Fibroblast of villous mesenchyme (primary cell): ENCODE results near the gene NT5DC2. TPM values are rescaled to one million over a fixed set of nuclear protein-coding genes. Genes with fewer than 3 reads are reported as not detected.

Experiments
- DNase-seq: peaks from one replicate; pipeline ENCODE4 v3.0.0-alpha.2; 2010; ENCODE audit warnings: low read depth
- H3K4me3 ChIP-seq: 2 replicates; pipeline ENCODE4 v1.5.1; 2011; ENCODE audit warnings: low read depth, mild to moderate bottlenecking, low read length
- total RNA-seq: library from RNA; depleted of rRNA; stranded (reverse); fragments of >200 nt; gene quantifications from 2 replicates; pipeline ENCODE4 v1.2.3, GENCODE V29; 2012
- TF ChIP-seq, protein P1 (sequence below): IDR thresholded peaks from 2 replicates; pipeline ENCODE4 v1.5.1; 2012; ENCODE audit warnings: low read depth, mild to moderate bottlenecking, low read length; ENCODE audit not compliant: insufficient read depth

NT5DC2 gene
- total RNA-seq, 1 donor: 45.8 TPM

DNA sequence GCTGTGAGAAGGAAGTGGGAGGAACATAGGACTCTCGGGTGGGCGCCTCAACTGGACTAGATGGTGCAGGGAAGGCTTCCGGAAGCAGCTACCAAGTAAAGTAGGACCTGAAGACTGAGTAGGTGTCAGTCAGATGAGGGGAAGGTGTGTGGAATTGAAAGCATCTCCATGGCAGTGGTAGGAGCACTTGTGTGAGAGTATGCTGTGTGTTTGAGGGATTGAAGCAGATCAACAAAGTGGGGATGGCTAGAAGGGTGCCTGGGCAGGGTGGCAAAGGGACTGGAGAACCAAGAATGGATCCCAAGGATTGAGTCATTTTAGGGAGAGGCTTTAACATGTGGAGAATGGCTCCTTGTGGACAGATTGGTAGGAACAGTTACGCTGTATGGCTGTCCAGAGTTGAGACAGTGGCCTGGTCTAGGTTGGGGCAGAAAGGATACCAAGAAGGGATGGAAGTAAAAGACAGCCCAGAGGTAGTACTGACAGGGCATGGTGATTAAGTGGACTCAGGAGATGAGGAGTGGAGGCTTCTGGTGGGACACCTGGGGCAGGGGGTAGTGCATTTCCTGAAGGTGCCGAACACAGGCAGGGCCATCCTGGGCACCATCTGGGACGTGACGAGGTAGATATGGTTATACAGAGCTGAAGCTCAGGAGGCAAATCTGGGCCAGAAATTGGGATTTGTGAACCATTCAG, 4.2 kb upstream of the NT5DC2 start:
- TF ChIP-seq, protein P1, sequence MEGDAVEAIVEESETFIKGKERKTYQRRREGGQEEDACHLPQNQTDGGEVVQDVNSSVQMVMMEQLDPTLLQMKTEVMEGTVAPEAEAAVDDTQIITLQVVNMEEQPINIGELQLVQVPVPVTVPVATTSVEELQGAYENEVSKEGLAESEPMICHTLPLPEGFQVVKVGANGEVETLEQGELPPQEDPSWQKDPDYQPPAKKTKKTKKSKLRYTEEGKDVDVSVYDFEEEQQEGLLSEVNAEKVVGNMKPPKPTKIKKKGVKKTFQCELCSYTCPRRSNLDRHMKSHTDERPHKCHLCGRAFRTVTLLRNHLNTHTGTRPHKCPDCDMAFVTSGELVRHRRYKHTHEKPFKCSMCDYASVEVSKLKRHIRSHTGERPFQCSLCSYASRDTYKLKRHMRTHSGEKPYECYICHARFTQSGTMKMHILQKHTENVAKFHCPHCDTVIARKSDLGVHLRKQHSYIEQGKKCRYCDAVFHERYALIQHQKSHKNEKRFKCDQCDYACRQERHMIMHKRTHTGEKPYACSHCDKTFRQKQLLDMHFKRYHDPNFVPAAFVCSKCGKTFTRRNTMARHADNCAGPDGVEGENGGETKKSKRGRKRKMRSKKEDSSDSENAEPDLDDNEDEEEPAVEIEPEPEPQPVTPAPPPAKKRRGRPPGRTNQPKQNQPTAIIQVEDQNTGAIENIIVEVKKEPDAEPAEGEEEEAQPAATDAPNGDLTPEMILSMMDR: no peak
- no peak for DNase-seq
- peak overlapping the region; percentile 83 for H3K4me3 ChIP-seq

DNA sequence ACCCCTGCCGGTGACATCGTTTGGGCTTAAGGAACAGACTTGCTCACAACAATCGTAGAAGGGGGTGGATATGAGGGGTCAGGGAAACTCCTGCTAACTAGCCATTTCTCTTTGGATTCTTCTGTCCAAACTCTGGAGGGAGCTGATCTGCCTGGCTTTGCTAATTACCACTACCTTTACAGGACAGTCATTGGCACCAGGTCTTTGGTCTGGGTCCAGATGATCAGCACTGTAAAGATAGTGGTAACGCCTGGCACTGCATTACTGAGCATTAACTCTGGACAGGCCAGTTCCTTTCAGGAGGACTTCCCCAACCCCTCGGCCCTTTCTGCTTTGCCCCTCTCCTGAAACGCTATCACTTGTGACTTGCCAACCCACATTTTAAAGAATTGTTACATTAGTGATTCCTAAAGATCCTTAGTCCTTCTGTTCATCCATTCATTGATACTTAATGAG, 3.5 kb upstream of the NT5DC2 start:
- H3K4me3 ChIP-seq: peak overlapping the region; percentile 83
- DNase-seq: no peak
- TF ChIP-seq, protein P1: no peak

DNA sequence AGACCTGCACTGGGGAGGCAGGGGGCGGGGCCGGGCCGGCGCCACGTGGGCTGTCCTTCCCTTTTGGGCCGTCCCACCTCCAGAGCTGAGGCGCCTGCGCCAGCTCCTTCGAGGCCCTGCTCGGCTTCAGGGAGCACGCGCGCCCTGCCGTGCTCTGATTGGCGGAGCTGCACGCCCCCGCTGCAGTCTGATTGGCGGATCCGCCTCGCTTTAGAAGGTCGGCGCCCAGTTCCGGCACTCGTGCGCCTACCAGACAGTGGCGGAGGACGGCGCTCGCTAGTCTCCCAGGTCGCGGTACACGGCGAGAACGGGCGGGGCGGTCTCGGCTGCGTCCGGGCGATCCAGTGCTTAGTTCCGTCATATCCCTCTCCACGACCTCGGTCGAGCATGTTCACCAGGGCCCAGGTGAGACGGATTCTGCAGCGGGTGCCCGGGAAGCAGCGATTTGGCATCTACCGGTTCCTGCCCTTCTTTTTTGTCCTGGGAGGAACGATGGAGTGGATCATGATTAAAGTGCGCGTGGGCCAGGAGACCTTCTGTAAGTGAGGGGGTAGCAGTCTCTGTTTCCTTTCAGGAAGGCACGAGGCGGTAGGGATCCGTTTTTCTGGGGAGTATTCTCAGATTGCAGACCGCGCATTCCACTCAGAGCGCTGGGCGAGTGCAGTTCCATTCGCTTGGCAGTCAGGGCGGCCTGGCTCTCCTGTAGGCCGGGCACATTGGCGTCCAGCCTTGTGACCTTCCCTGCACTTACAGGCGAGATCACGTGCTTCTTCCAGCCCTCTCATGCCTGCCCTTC, 2.9 kb upstream of the NT5DC2 start, which contains the start of gene UQCC5:
TSS of gene UQCC5 (plus strand) at position 237 of the 796 bp plus-strand sequence. CDS start at position 388, 151 bp downstream.
- DNase-seq: peak; percentile 99
- H3K4me3 ChIP-seq: peak within 1 kb of the TSS; percentile 83
- TF ChIP-seq, protein P1: no peak

DNA sequence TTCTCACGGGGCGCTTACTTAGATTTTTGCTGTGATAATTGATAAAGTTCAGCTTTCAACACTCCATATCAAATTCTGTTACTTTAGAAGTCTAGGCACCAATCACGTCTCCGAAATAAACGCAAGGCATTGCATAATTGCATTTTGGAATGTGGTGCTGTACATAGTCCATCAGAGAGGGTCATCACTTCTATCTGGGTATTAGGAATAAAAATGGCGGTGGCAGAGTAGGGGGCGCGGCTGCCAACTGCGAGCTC, 2.4 kb upstream of the NT5DC2 start:
- DNase-seq: no peak
- TF ChIP-seq, protein P1: no peak
- peak overlapping the region; percentile 7 for H3K4me3 ChIP-seq

DNA sequence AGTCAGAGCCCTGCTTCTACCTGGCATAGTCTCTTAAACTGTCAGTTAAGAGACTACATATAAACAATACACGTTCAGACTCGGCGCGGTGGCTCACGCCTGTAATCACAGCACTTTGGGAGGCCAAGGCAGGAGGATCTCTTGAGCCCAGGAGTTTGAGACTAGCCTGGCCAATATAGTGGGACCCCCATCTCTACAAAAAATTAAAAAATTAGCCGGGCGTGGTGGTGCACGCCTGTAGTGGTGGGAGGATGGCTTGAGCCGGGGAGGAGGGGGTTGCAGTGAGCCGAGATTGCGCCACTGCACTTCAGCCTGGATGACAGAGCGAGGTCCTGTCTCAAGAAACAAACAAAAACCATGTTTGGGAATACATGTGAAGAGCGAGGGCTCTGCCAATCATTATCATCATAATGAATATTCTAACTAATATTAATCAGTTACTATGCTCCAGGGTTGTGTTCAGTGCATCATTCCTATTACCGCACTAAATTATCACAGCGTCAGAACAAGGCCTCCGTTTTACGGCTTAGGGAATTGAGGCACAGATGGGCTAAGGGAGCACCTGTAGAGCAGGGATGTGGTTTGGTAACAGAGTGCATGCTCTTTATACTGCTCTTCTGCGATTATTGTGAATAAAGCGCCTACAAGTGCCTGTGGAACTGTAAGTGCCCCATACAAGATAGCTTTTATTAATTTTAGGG, 1.9 kb upstream of the NT5DC2 start:
- no peak for DNase-seq
- TF ChIP-seq, protein P1: no peak
- H3K4me3 ChIP-seq: no peak overlapping the region

DNA sequence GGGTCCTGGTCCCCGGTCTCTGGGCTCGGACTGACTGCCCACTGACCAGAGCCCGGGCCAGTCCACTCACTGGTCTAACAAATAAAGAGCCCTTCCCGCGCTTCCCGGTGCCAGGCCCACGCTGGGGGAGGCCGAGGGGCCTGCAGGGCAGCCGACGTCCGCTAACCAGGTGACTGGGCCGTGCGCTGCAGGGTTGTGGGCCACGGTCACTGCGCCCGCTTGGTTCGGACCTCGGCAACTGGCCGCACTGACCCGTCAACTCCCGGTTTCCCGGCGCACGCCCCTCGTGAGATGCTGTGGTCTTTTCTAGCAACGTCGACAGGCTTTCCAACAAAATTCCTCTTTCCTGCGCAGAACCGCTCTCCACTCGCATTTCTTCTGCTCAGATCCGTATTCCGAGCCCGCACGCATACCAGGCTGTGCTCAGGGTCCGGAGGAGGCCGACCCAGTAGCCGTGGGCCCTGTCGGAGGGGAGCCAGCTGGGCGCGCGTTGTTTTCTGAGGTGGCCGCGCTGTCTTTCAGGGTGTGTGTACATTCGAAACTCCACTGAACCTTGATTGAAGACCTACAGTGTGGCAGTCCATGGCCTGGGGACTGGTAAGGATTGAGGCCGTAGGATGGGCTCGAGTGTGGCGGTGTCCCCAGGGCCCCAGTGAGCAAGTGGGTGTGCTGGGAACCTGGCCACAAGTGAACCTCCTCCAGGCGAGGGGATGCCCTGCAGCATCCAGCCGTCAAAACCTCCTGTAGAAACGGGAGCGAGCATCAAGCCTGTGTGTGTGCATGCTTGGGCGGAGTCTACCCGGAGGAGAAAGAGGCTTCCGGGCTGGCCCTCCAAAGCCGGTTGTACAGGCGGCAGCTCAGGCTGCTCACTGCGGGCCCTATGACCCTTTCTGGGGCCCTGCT, 875 bp upstream of the NT5DC2 start:
- peak overlapping the region; percentile 64 for H3K4me3 ChIP-seq
- TF ChIP-seq, protein P1: no peak
- peak; percentile 41 for DNase-seq
